Measurements from ENCODE around the gene EXO5.
"Not testable (repeated sequence)": the region's sequence is repeated elsewhere in the genome, so short reads cannot be mapped to it uniquely, and the experiment has no call there.

EXO5 gene

GRCh38 chr1:40508375-40509341 is at the start of gene EXO5:
Gene EXO5 (plus strand): TSS chr1:40508767. CDS start chr1:40514545, 5,778 bp downstream.
- peak; percentile 79 to 81 for DNase-seq (ENCODE audit: low read depth in 2 of 2)

GRCh38 chr1:40462956-40463590 is 45.5 kb upstream of the EXO5 start:
- DNase-seq (ENCODE audit: low read depth in 2 of 2), result no peak

- DNase-seq (ENCODE audit: low read depth in 2 of 2), result no peak
Observed at GRCh38 chr1:40469327-40469726, 39.2 kb upstream of the EXO5 start.

- no peak for DNase-seq (ENCODE audit: low read depth in 2 of 2)
Observed at GRCh38 chr1:40475268-40475667, 33.3 kb upstream of the EXO5 start.

- DNase-seq (ENCODE audit: low read depth in 2 of 2), result peak; percentile 55 to 65
Observed at GRCh38 chr1:40476924-40477677, 31.5 kb upstream of the EXO5 start, which contains the start of gene ZFP69. Gene ZFP69 (plus strand): TSS chr1:40477290. CDS start chr1:40479362, 2,072 bp downstream.

GRCh38 chr1:40477678-40478053 is 30.9 kb upstream of the EXO5 start:
- DNase-seq (ENCODE audit: low read depth in 2 of 2), result peak; percentile 2 to 5

GRCh38 chr1:40478276-40478675 is 30.3 kb upstream of the EXO5 start:
- no peak for DNase-seq (ENCODE audit: low read depth in 2 of 2)

GRCh38 chr1:40479156-40479555 is 29.4 kb upstream of the EXO5 start:
- DNase-seq (ENCODE audit: low read depth in 2 of 2), result no peak

- no peak for DNase-seq (ENCODE audit: low read depth in 2 of 2)
Observed at GRCh38 chr1:40495315-40495903, 13.2 kb upstream of the EXO5 start.

- DNase-seq (ENCODE audit: low read depth in 2 of 2), result not testable (repeated sequence)
Observed at GRCh38 chr1:40502651-40503050, 5.9 kb upstream of the EXO5 start.

GRCh38 chr1:40507973-40508372 is 594 bp upstream of the EXO5 start:
- DNase-seq (ENCODE audit: low read depth in 2 of 2), result no peak

- DNase-seq (ENCODE audit: low read depth in 2 of 2), result no peak
Observed at GRCh38 chr1:40519517-40519916, 10.9 kb downstream of the EXO5 start.

GRCh38 chr1:40530735-40531380 is 22.3 kb downstream of the EXO5 start:
- DNase-seq (ENCODE audit: low read depth in 2 of 2), result no peak

GRCh38 chr1:40531381-40532061 is 23.0 kb downstream of the EXO5 start, which contains the start of gene ZNF684:
Gene ZNF684 (plus strand): TSS chr1:40531637. CDS start chr1:40533167, 1,530 bp downstream.
- peak; percentile 54 to 77 for DNase-seq (ENCODE audit: low read depth in 2 of 2)

GRCh38 chr1:40532062-40532389 is 23.5 kb downstream of the EXO5 start:
- no peak for DNase-seq (ENCODE audit: low read depth in 2 of 2)

- DNase-seq (ENCODE audit: low read depth in 2 of 2), result no peak
Observed at GRCh38 chr1:40532844-40533424, 24.4 kb downstream of the EXO5 start.

- no peak for DNase-seq (ENCODE audit: low read depth in 2 of 2)
Observed at GRCh38 chr1:40534589-40534988, 26.0 kb downstream of the EXO5 start.

- no peak for DNase-seq (ENCODE audit: low read depth in 2 of 2)
Observed at GRCh38 chr1:40535732-40536131, 27.2 kb downstream of the EXO5 start.

GRCh38 chr1:40539338-40539737 is 30.8 kb downstream of the EXO5 start:
- DNase-seq (ENCODE audit: low read depth in 2 of 2), result no peak

- DNase-seq (ENCODE audit: low read depth in 2 of 2), result no peak
Observed at GRCh38 chr1:40546957-40547356, 38.4 kb downstream of the EXO5 start.

Data from stimulated activated CD8-positive, alpha-beta memory T cell treated with anti-CD3 and anti-CD28 coated beads, Interleukin-2, amount 100 ng/mL, for 48 hours (primary cell).